Tibial nerve (tissue), 3 donors: Measurements from ENCODE around the gene WFDC10A.

Experiments
- CTCF ChIP-seq, 5 experiments: fragments of 200-600 bp in 3 of 5; fragments of 450-650 bp in 2 of 5; sonication (generic) in 3 of 5; IDR thresholded peaks; one replicate each; pipeline ENCODE4 v1.5.1; 2016 to 2019; ENCODE audit warnings: antibody characterized with exemption in 5 of 5, mild to moderate bottlenecking in 3 of 5, moderate library complexity in 2 of 5
- POLR2A ChIP-seq, 2 donors: fragments of 450-650 bp; IDR thresholded peaks; one replicate each; pipeline ENCODE4 v1.6.1; 2017; ENCODE audit warnings: antibody characterized with exemption in 2 of 2, mild to moderate bottlenecking in 2 of 2, moderate library complexity in 2 of 2

- TF ChIP-seq POLR2A (IDR thresholded peaks at IDR 0.05) (no peak), CTCF (IDR thresholded peaks at IDR 0.05) (no peak)
Measured at GRCh38 chr20:45631184-45631583, 1.6 kb downstream of the WFDC10A start, which contains the start of gene WFDC9.
